Rectal smooth muscle tissue (tissue), 1 donor: ENCODE results near the gene NLK.
"Not testable (repeated sequence)": the region's sequence is repeated elsewhere in the genome, so short reads cannot be mapped to it uniquely, and the experiment has no call there.

ENCODE experiments used
- H3K27ac ChIP-seq: one replicate; pipeline ENCODE4 v1.7.0; 2013; ENCODE audit warnings: low read depth, low read length, inconsistent platforms
- H3K27me3 ChIP-seq: one replicate; pipeline ENCODE4 v1.7.0; 2013; ENCODE audit warnings: low read length; ENCODE audit not compliant: control insufficient read depth, insufficient read depth
- H3K36me3 ChIP-seq: one replicate; pipeline ENCODE4 v1.7.0; 2013; ENCODE audit warnings: low read length; ENCODE audit not compliant: control insufficient read depth, insufficient read depth
- H3K4me1 ChIP-seq: one replicate; pipeline ENCODE4 v1.7.0; 2013; ENCODE audit warnings: low read length; ENCODE audit not compliant: control insufficient read depth, insufficient read depth
- H3K4me3 ChIP-seq: one replicate; pipeline ENCODE4 v1.7.0; 2013; ENCODE audit warnings: low read length
- H3K9ac ChIP-seq: one replicate; pipeline ENCODE4 v1.7.0; 2013; ENCODE audit warnings: low read length

NLK gene

DNA sequence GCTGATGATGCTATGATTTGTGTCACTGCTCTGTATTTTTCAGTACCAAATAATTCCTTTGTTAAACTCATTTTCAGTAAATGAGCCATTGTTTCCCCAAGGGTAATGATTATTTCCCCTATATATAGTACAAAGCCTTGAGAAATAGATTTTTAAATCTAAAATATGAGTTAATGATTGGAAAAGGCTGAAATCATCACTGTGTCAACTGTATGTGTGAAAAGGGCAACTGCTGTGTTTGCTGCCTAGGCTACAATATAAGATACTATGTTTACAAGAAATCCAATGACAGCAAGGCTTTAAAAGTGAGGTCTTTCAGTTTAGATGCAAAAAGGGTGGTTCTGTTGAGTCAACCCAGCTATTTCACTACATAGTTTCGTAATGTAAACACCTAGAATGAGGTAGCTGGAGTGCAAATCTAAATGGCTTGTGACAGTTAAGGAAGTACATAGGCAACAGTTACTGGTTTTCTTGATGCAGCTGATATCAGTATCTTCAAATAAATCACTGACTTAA, 15.3 kb downstream of the NLK start:
- H3K27me3 ChIP-seq: no peaks in the 10 kb centered on the region
- no peak overlapping the region for H3K27ac ChIP-seq
- H3K4me1 ChIP-seq: peaks cover 4% of the 10 kb centered on the region
- no peaks in the 10 kb centered on the region for H3K36me3 ChIP-seq
- no peak overlapping the region for H3K9ac ChIP-seq
- H3K4me3 ChIP-seq: no peak overlapping the region

DNA sequence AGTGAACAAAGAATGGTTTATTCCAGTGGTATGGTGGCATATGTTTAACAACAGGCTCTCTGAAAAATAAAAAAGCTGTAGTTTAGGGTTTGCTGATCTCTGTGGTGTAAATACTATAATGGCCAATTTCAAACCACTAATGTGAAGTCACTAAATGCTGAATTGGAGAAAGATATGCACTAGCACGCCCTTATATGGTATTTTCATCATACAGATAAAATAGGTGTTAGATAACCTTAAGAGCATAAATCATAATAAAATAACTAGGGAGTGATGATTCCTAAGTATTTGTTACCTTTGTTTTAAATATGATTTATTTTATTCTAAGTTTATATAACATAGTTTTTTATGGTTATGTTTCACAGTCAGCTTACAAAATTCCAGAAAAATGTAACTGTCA, 17.2 kb downstream of the NLK start:
- no peaks in the 10 kb centered on the region for H3K27me3 ChIP-seq
- no peak overlapping the region for H3K9ac ChIP-seq
- H3K4me3 ChIP-seq: no peak overlapping the region
- no peak overlapping the region for H3K27ac ChIP-seq
- peaks cover 4% of the 10 kb centered on the region for H3K4me1 ChIP-seq
- no peaks in the 10 kb centered on the region for H3K36me3 ChIP-seq

DNA sequence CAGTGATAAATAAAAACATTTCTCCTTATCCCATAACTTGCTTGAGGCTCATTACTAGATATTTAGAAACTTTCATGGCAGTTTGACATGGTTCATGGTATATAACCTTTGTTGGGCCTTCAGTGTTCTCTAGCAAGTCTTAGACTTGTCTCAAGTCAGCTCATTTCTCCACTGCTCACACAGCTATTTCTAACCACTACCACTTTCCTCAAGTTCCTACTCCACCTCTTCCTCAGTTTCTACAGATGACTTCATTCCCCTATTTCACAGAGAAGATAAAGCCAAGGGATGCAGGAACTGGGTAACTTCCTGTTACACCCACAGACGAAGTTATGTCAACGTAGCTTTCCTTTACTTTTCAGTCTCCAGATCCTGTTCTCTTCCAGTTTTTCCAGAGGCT, 23.2 kb downstream of the NLK start:
- no peak overlapping the region for H3K9ac ChIP-seq

DNA sequence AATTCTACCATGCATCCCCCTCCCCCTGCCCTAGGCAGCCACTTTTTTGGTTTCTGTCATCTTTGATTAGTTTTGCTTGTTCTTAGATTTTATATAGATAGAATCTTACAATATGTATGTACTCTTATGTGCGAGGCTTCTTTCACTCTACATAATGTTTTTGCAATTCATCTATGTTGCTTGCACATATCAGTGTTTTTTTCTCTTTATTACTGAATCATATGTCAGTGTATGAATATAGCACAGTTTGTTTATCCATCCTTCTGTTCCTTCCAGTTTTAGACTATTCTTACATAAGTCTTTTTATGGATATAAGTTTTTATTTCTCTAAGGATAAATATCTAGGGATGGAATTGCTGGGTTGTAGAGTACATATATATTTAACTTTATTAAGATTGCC, 26.6 kb downstream of the NLK start:
- Histone ChIP-seq H3K9ac (no peak overlapping the region), H3K36me3 (no peaks in the 10 kb centered on the region), H3K4me3 (no peak overlapping the region), H3K27me3 (no peaks in the 10 kb centered on the region), H3K4me1 (no peaks in the 10 kb centered on the region), H3K27ac (no peak overlapping the region)

More for the DNA sequence above, 23.2 kb downstream of the NLK start:
- H3K27ac ChIP-seq: no peak overlapping the region
- H3K4me3 ChIP-seq: no peak overlapping the region
- no peaks in the 10 kb centered on the region for H3K27me3 ChIP-seq
- H3K4me1 ChIP-seq: no peaks in the 10 kb centered on the region
- no peaks in the 10 kb centered on the region for H3K36me3 ChIP-seq

DNA sequence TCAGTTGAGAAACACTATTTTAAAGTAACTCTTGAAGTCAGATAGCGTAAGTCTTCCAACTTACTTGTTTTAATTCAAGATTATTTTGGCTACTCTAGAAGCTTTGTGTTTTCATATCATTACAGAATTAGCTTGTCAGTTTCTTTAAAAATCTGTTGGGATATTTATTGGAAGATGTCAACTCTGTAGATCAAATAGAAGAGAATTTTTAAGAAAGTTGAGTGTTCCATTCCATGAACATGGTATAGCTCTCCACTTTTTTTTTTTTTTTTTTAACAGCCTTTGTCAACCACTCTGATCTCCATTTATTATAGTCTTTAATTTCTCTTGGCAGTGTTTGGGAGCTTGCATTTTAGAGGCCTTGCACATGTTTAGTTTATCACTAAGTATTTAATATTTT, 28.7 kb downstream of the NLK start:
- Histone ChIP-seq H3K36me3 (no peaks in the 10 kb centered on the region), H3K27me3 (no peaks in the 10 kb centered on the region), H3K4me1 (no peaks in the 10 kb centered on the region), H3K4me3 (no peak overlapping the region), H3K27ac (no peak overlapping the region), H3K9ac (no peak overlapping the region)

DNA sequence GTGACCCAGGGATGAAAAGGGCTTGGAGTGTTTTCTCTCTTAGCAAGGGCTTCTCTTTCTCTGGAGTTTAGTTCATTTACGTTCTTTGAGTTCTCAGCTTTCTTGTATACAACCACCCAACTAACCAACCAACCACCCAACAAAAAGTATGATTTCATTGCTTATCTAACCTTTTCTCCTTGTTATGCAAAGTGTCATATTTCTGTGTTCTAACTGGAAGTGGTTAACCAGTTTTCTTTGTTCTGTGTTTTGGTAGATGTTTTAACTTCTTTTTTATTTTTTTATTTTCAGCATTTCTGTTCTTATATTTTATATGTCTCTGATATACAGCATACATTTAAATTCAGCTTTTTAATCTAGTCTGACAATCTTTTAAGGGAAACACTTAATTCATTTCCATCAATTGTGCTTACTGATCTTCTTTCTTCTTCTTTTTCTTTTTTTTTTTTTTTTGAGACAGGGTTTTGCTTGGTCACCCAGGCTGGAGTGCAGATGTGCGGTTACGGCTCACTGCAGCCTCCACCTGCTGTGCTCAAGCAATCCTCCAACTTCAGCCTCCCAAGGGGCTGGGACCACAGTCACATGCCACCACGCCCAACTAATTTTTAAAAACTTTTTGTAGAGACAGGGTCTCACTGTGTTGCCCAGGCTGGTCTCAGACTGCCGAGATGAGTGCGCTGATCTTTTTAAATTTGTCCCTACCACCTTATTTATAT, 29.6 kb downstream of the NLK start:
- no peak overlapping the region for H3K4me3 ChIP-seq
- H3K4me1 ChIP-seq: no peaks in the 10 kb centered on the region
- H3K9ac ChIP-seq: no peak overlapping the region
- no peaks in the 10 kb centered on the region for H3K27me3 ChIP-seq
- no peaks in the 10 kb centered on the region for H3K36me3 ChIP-seq
- H3K27ac ChIP-seq: no peak overlapping the region

DNA sequence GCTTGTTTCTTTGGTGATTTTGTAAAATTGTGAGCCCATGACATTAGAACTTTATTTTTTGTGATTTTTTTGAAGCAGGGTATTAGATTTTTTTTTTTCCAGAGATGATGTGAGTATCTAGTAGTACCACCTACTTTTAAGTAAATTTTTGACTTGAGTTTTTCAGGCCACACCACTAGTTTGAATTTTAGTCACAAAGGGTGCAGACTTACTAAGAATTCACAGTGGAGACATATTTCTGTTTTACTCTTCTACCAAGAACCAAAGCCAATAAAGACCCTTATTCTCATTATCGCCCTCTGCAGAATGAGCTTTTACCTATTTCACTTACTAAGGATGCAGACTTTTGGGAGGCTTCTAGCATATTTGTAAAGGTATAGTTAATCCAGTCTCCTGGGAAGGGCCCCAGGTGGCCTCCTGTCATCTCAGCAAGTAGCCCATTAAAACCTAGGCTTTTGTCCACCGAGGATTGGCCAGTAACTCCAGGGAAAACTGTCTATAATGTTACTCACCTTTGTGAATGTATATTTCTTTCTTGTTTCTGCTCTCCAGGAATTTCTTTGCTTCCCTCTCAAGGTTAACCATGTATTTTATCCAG, 30.6 kb downstream of the NLK start:
- H3K4me1 ChIP-seq: no peaks in the 10 kb centered on the region
- no peaks in the 10 kb centered on the region for H3K36me3 ChIP-seq
- H3K27me3 ChIP-seq: no peaks in the 10 kb centered on the region
- no peak overlapping the region for H3K9ac ChIP-seq
- no peak overlapping the region for H3K27ac ChIP-seq
- H3K4me3 ChIP-seq: no peak overlapping the region

DNA sequence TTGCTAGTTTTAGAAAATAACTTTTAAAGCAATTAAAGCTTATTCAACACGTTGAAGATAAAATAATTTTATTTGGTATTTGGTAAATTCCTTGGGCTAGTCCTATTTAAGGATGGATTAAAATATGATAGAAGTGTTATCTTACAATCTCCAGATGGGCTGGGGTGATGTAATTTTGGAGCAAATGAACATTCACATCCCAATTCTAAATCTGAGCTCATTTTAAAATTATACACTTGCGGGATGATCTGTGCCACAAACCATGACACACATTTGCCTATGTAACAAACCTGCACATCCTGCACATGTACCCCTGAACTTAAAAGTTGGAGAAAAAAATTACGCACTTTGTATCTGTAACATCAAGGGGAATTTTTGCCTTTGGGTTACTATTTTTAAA, 31.5 kb downstream of the NLK start:
- H3K9ac ChIP-seq: no peak overlapping the region
- H3K4me1 ChIP-seq: no peaks in the 10 kb centered on the region
- no peaks in the 10 kb centered on the region for H3K36me3 ChIP-seq
- H3K27me3 ChIP-seq: no peaks in the 10 kb centered on the region
- no peak overlapping the region for H3K4me3 ChIP-seq
- H3K27ac ChIP-seq: no peak overlapping the region

DNA sequence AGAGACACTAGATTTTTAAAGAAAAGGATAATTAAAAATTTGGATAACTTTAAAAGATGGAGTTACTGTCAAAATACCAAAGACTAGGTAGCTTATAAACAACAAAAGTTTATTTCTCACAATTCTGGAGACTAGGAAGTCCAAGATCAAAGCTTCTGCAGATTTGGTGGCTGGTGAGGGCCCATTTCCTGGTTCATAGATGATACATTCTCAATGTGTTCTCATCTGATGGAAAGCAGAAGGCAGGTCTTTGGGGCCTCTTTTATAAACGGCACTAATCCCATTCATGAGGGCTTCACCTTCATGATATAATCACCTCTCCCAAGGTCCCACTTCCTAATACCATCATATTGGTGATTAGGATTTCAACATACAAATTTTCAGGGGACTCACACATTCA, 33.7 kb downstream of the NLK start:
- no peaks in the 10 kb centered on the region for H3K36me3 ChIP-seq
- H3K27ac ChIP-seq: no peak overlapping the region
- H3K4me3 ChIP-seq: no peak overlapping the region

DNA sequence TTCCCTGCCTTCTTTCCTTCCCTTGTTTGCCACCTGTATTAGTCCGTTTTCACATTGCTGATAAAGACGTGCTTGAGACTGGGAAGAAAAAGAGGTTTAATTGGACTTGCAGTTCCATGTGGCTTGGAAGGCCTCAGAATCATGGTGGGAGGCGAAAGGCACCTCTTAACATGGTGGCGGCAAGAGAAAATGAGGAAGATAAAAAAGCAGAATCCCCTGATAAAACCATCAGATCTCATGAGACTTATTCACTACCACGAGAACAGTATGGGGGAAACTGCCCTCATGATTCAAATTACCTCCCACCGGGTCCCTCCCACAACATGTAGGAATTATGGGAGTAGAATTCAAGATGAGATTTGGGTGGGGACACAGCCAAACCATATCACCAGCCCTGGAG, 34.7 kb downstream of the NLK start:
- H3K9ac ChIP-seq, H3K27me3 ChIP-seq, H3K27ac ChIP-seq, H3K4me3 ChIP-seq, H3K4me1 ChIP-seq, H3K36me3 ChIP-seq: not testable (repeated sequence)

More for the DNA sequence above, 33.7 kb downstream of the NLK start:
- H3K27me3 ChIP-seq: no peaks in the 10 kb centered on the region
- no peaks in the 10 kb centered on the region for H3K4me1 ChIP-seq
- no peak overlapping the region for H3K9ac ChIP-seq

DNA sequence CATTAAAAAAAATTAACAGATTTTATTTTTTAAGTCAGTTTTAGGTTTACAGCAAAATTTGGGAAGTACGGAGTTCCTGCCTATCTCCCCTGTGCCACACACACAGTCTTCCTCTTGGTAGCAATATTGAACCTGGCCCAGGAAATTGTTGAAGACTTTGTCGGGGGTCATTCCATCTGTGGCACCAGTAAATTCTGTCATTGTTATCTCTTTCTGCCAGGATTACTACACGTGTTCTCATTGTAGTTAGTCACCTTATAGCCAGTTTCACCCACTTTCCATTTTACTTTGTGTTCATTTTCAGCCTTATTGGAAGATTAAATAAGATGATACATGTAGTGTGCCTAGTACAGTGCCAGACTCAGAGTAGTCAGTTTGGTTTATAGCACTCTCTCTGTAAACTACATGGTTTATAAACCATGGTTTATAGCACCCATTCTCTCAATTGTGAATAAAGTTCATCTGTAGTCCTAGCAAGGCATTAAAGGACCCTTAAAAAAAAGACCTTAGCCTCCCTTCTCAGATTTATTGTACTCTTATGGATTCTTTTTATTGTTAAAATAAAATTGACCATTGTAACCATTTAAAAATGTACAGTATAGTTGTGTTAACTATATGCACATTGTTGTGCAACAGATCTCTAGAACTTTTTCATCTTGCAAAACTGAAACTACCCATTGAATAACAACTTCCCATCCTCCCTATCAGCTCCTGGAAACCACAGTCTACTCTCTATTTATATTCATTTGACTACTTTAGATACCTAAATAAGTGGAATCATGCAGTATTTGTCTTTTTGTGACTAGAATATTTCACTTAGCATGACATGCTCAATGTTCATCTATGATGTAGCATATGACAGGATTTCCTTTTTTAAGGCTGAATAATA, 36.1 kb downstream of the NLK start:
- Histone ChIP-seq H3K4me1 (no peaks in the 10 kb centered on the region), H3K36me3 (no peaks in the 10 kb centered on the region), H3K27ac (no peak overlapping the region), H3K9ac (no peak overlapping the region), H3K27me3 (no peaks in the 10 kb centered on the region), H3K4me3 (no peak overlapping the region)

DNA sequence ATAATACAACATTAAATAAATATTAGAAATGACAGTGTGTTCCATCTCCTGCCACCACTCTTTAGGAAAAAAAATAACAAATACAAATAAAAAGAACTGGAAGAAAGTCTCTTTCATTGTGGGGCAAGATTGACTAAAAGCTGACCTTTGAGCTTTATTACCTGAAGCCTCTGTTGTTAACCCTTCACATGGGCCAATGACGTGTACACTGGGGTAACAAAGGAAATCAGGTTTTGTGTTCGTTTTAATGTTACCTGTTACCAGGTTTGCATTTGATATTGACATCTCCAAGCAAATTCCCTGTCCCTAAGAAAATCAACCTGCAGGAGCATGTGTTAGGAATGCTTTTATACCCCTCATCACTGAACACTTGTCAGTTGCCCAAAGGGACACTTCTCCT, 39.0 kb downstream of the NLK start:
- Histone ChIP-seq H3K27me3 (no peaks in the 10 kb centered on the region), H3K4me3 (no peak overlapping the region), H3K27ac (no peak overlapping the region), H3K4me1 (no peaks in the 10 kb centered on the region), H3K9ac (no peak overlapping the region), H3K36me3 (no peaks in the 10 kb centered on the region)
